HTERT RPE-1 (cell line): ENCODE results near the gene CLINT1.
"Not testable (repeated sequence)": the region's sequence is repeated elsewhere in the genome, so short reads cannot be mapped to it uniquely, and the experiment has no call there.

ENCODE experiments used
- in situ Hi-C: fragments of 300-500 bp; cut with MboI; formaldehyde crosslinking; loops from 4 replicates; pipeline ENCODE4 v1.14.3; 2020; ENCODE audit warnings: low sequenced_read_pairs

The CLINT1 gene

GRCh38 chr5:157858527-157859226 lies at the start of gene CLINT1:
CLINT1 (minus strand) TSS chr5:157859145; CDS start chr5:157858970, 175 bp downstream.
- in situ Hi-C loops, result no loop called here

- in situ Hi-C loops, result no loop called here
Measured at GRCh38 chr5:157908459-157908858, 49.5 kb upstream of the CLINT1 start.

GRCh38 chr5:157907479-157907878 lies 48.5 kb upstream of the CLINT1 start:
- in situ Hi-C loops, result no loop called here

GRCh38 chr5:157903117-157903450 lies 44.1 kb upstream of the CLINT1 start:
- in situ Hi-C loops, result no loop called here

GRCh38 chr5:157902449-157903116 lies 43.6 kb upstream of the CLINT1 start:
- in situ Hi-C loops, result no loop called here

- in situ Hi-C loops, result no loop called here
Measured at GRCh38 chr5:157900644-157901043, 41.7 kb upstream of the CLINT1 start.

- in situ Hi-C loops, result no loop called here
Measured at GRCh38 chr5:157893611-157894010, 34.7 kb upstream of the CLINT1 start.

- in situ Hi-C loops, result no loop called here
Measured at GRCh38 chr5:157892974-157893373, 34.0 kb upstream of the CLINT1 start.

GRCh38 chr5:157890836-157891597 lies 32.1 kb upstream of the CLINT1 start:
- in situ Hi-C loops, result no loop called here

- in situ Hi-C loops, result no loop called here
Measured at GRCh38 chr5:157888814-157889532, 30.0 kb upstream of the CLINT1 start.

- in situ Hi-C loops, result no loop called here
Measured at GRCh38 chr5:157886796-157887380, 27.9 kb upstream of the CLINT1 start.

- in situ Hi-C loops, result not testable (repeated sequence)
Measured at GRCh38 chr5:157885051-157885450, 26.1 kb upstream of the CLINT1 start.

GRCh38 chr5:157881498-157881897 lies 22.6 kb upstream of the CLINT1 start:
- in situ Hi-C loops, result not testable (repeated sequence)

- in situ Hi-C loops, result no loop called here
Measured at GRCh38 chr5:157877821-157878220, 18.9 kb upstream of the CLINT1 start.

GRCh38 chr5:157874861-157875260 lies 15.9 kb upstream of the CLINT1 start:
- in situ Hi-C loops, result no loop called here

GRCh38 chr5:157870837-157871834 lies 12.2 kb upstream of the CLINT1 start:
- in situ Hi-C loops, result no loop called here

- in situ Hi-C loops, result no loop called here
Measured at GRCh38 chr5:157867751-157868387, 8.9 kb upstream of the CLINT1 start.

- in situ Hi-C loops, result no loop called here
Measured at GRCh38 chr5:157866536-157866935, 7.6 kb upstream of the CLINT1 start.

GRCh38 chr5:157865781-157866180 lies 6.8 kb upstream of the CLINT1 start:
- in situ Hi-C loops, result no loop called here
